ENCODE data around the gene KRTAP24-1. TPM values are rescaled to one million over a fixed set of nuclear protein-coding genes. Genes with fewer than 3 reads are reported as not detected.

Gene KRTAP24-1
- total RNA-seq (not detected), polyA plus RNA-seq (not detected)
- long read RNA-seq, donor 1 = 0 reads
- long read RNA-seq, donor 2 = 0 reads

GRCh38 chr21:30282850-30283249, at the start of gene KRTAP24-1:
TSS of gene KRTAP24-1 (minus strand) at chr21:30282950. CDS start at chr21:30282932, 18 bp downstream.
- Histone ChIP-seq H3K36me3 (ENCODE audit: control insufficient read depth in 1 of 2, insufficient read depth in 2 of 2, low read length in 1 of 2) (no peaks in the 10 kb centered on the region), H3K4me1 (ENCODE audit: control insufficient read depth in 1 of 2, insufficient read depth in 2 of 2, low read length in 2 of 2) (no peaks in the 10 kb centered on the region), H3K9me3 (ENCODE audit: control insufficient read depth, low read length) (no peaks in the 10 kb centered on the region), H3K27ac (ENCODE audit: low read depth in 1 of 2, low read length in 2 of 2) (no peak within 1 kb of the TSS), H3K4me3 (ENCODE audit: low read length in 2 of 2) (no peak within 1 kb of the TSS), H3K27me3 (ENCODE audit: control insufficient read depth in 1 of 2, insufficient read depth in 2 of 2, low read length in 1 of 2) (no peaks in the 10 kb centered on the region)
- ATAC-seq (ENCODE audit: low FRiP score) (no peak), DNase-seq (no peak)
- 69 to 82% methylated on average over 3 of the region's 3 CpGs for WGBS, 2 donors
- intact Hi-C loops (cut with DNase I) = no loop called here

- Histone ChIP-seq H3K27ac (ENCODE audit: low read depth in 1 of 2, low read length in 2 of 2) (no peak overlapping the region), H3K9me3 (ENCODE audit: control insufficient read depth, low read length) (no peaks in the 10 kb centered on the region), H3K4me3 (ENCODE audit: low read length in 2 of 2) (no peak overlapping the region), H3K36me3 (ENCODE audit: control insufficient read depth in 1 of 2, insufficient read depth in 2 of 2, low read length in 1 of 2) (no peaks in the 10 kb centered on the region), H3K27me3 (ENCODE audit: control insufficient read depth in 1 of 2, insufficient read depth in 2 of 2, low read length in 1 of 2) (no peaks in the 10 kb centered on the region), H3K4me1 (ENCODE audit: control insufficient read depth in 1 of 2, insufficient read depth in 2 of 2, low read length in 2 of 2) (peaks cover 0 to 2% of the 10 kb centered on the region in 2 donors)
- ATAC-seq (ENCODE audit: low FRiP score) (no peak), DNase-seq (no peak)
- WGBS, 2 donors = 91 to 99% methylated on average over 4 of the region's 4 CpGs
- intact Hi-C loops (cut with DNase I) = no loop called here
Measured at GRCh38 chr21:30329203-30329875, 46.6 kb upstream of the KRTAP24-1 start.

- DNase-seq = no peak
- no peak for ATAC-seq (ENCODE audit: low FRiP score)
- no peak overlapping the region for H3K27ac ChIP-seq (ENCODE audit: low read depth in 1 of 2, low read length in 2 of 2)
- H3K4me1 ChIP-seq (ENCODE audit: control insufficient read depth in 1 of 2, insufficient read depth in 2 of 2, low read length in 2 of 2) = peaks cover 0 to 2% of the 10 kb centered on the region in 2 donors
- H3K36me3 ChIP-seq (ENCODE audit: control insufficient read depth in 1 of 2, insufficient read depth in 2 of 2, low read length in 1 of 2) = no peaks in the 10 kb centered on the region
- H3K9me3 ChIP-seq (ENCODE audit: control insufficient read depth, low read length) = no peaks in the 10 kb centered on the region
- no peaks in the 10 kb centered on the region for H3K27me3 ChIP-seq (ENCODE audit: control insufficient read depth in 1 of 2, insufficient read depth in 2 of 2, low read length in 1 of 2)
- no peak overlapping the region for H3K4me3 ChIP-seq (ENCODE audit: low read length in 2 of 2)
- intact Hi-C loops (cut with DNase I) = no loop called here
Measured at GRCh38 chr21:30326390-30326789, 43.6 kb upstream of the KRTAP24-1 start.

- no peak for ATAC-seq (ENCODE audit: low FRiP score)
- WGBS, 2 donors = 48 to 55% methylated on average over 2 of the region's 2 CpGs
Measured at GRCh38 chr21:30320215-30320614, 37.5 kb upstream of the KRTAP24-1 start, which contains the start of gene KRTAP26-1. TSS of gene KRTAP26-1 (minus strand) at chr21:30320315. CDS start at chr21:30320035, 280 bp downstream.

GRCh38 chr21:30315701-30316100, 33.0 kb upstream of the KRTAP24-1 start:
- WGBS, 2 donors = 95 to 96% methylated on average over 2 of the region's 2 CpGs

More at GRCh38 chr21:30320215-30320614, 37.5 kb upstream of the KRTAP24-1 start, which contains the start of gene KRTAP26-1:
- H3K4me3 ChIP-seq (ENCODE audit: low read length in 2 of 2) = no peak within 1 kb of the TSS
- no peak for DNase-seq
- no peak within 1 kb of the TSS for H3K27ac ChIP-seq (ENCODE audit: low read depth in 1 of 2, low read length in 2 of 2)
- H3K4me1 ChIP-seq (ENCODE audit: control insufficient read depth in 1 of 2, insufficient read depth in 2 of 2, low read length in 2 of 2) = no peaks in the 10 kb centered on the region
- H3K36me3 ChIP-seq (ENCODE audit: control insufficient read depth in 1 of 2, insufficient read depth in 2 of 2, low read length in 1 of 2) = no peaks in the 10 kb centered on the region
- H3K27me3 ChIP-seq (ENCODE audit: control insufficient read depth in 1 of 2, insufficient read depth in 2 of 2, low read length in 1 of 2) = no peaks in the 10 kb centered on the region
- H3K9me3 ChIP-seq (ENCODE audit: control insufficient read depth, low read length) = no peaks in the 10 kb centered on the region
- intact Hi-C loops (cut with DNase I) = no loop called here

GRCh38 chr21:30306884-30307283, 24.1 kb upstream of the KRTAP24-1 start:
- no peaks in the 10 kb centered on the region for H3K9me3 ChIP-seq (ENCODE audit: control insufficient read depth, low read length)
- H3K4me1 ChIP-seq (ENCODE audit: control insufficient read depth in 1 of 2, insufficient read depth in 2 of 2, low read length in 2 of 2) = no peaks in the 10 kb centered on the region
- intact Hi-C loops (cut with DNase I) = no loop called here
- H3K27me3 ChIP-seq (ENCODE audit: control insufficient read depth in 1 of 2, insufficient read depth in 2 of 2, low read length in 1 of 2) = no peaks in the 10 kb centered on the region
- no peaks in the 10 kb centered on the region for H3K36me3 ChIP-seq (ENCODE audit: control insufficient read depth in 1 of 2, insufficient read depth in 2 of 2, low read length in 1 of 2)
- no peak for ATAC-seq (ENCODE audit: low FRiP score)
- DNase-seq = no peak
- H3K27ac ChIP-seq (ENCODE audit: low read depth in 1 of 2, low read length in 2 of 2) = no peak overlapping the region
- WGBS, 2 donors = 2 to 12% methylated on average over 2 of the region's 2 CpGs
- no peak overlapping the region for H3K4me3 ChIP-seq (ENCODE audit: low read length in 2 of 2)

More at GRCh38 chr21:30315701-30316100, 33.0 kb upstream of the KRTAP24-1 start:
- H3K27ac ChIP-seq (ENCODE audit: low read depth in 1 of 2, low read length in 2 of 2) = no peak overlapping the region
- no peaks in the 10 kb centered on the region for H3K36me3 ChIP-seq (ENCODE audit: control insufficient read depth in 1 of 2, insufficient read depth in 2 of 2, low read length in 1 of 2)
- H3K4me3 ChIP-seq (ENCODE audit: low read length in 2 of 2) = no peak overlapping the region
- DNase-seq (no peak), ATAC-seq (ENCODE audit: low FRiP score) (no peak)
- H3K9me3 ChIP-seq (ENCODE audit: control insufficient read depth, low read length) = no peaks in the 10 kb centered on the region
- H3K27me3 ChIP-seq (ENCODE audit: control insufficient read depth in 1 of 2, insufficient read depth in 2 of 2, low read length in 1 of 2) = no peaks in the 10 kb centered on the region
- intact Hi-C loops (cut with DNase I) = no loop called here
- H3K4me1 ChIP-seq (ENCODE audit: control insufficient read depth in 1 of 2, insufficient read depth in 2 of 2, low read length in 2 of 2) = no peaks in the 10 kb centered on the region

GRCh38 chr21:30305136-30305535, 22.4 kb upstream of the KRTAP24-1 start:
- ATAC-seq (ENCODE audit: low FRiP score) (no peak), DNase-seq (no peak)
- Histone ChIP-seq H3K4me3 (ENCODE audit: low read length in 2 of 2) (no peak overlapping the region), H3K27ac (ENCODE audit: low read depth in 1 of 2, low read length in 2 of 2) (no peak overlapping the region), H3K36me3 (ENCODE audit: control insufficient read depth in 1 of 2, insufficient read depth in 2 of 2, low read length in 1 of 2) (no peaks in the 10 kb centered on the region), H3K4me1 (ENCODE audit: control insufficient read depth in 1 of 2, insufficient read depth in 2 of 2, low read length in 2 of 2) (no peaks in the 10 kb centered on the region), H3K9me3 (ENCODE audit: control insufficient read depth, low read length) (no peaks in the 10 kb centered on the region), H3K27me3 (ENCODE audit: control insufficient read depth in 1 of 2, insufficient read depth in 2 of 2, low read length in 1 of 2) (no peaks in the 10 kb centered on the region)
- 68 to 77% methylated on average over 1 of the region's 1 CpG for WGBS, 2 donors
- intact Hi-C loops (cut with DNase I) = no loop called here

- ATAC-seq (ENCODE audit: low FRiP score) = no peak
- DNase-seq = no peak
- 95 to 96% methylated on average over 2 of the region's 2 CpGs for WGBS, 2 donors
- H3K27me3 ChIP-seq (ENCODE audit: control insufficient read depth in 1 of 2, insufficient read depth in 2 of 2, low read length in 1 of 2) = no peaks in the 10 kb centered on the region
- no peaks in the 10 kb centered on the region for H3K9me3 ChIP-seq (ENCODE audit: control insufficient read depth, low read length)
- no peak within 1 kb of the TSS for H3K4me3 ChIP-seq (ENCODE audit: low read length in 2 of 2)
- H3K27ac ChIP-seq (ENCODE audit: low read depth in 1 of 2, low read length in 2 of 2) = no peak within 1 kb of the TSS
- intact Hi-C loops (cut with DNase I) = no loop called here
- H3K36me3 ChIP-seq (ENCODE audit: control insufficient read depth in 1 of 2, insufficient read depth in 2 of 2, low read length in 1 of 2) = no peaks in the 10 kb centered on the region
- no peaks in the 10 kb centered on the region for H3K4me1 ChIP-seq (ENCODE audit: control insufficient read depth in 1 of 2, insufficient read depth in 2 of 2, low read length in 2 of 2)
Measured at GRCh38 chr21:30289215-30289614, 6.5 kb upstream of the KRTAP24-1 start, which contains the start of gene KRTAP25-1. TSS of gene KRTAP25-1 (minus strand) at chr21:30289514. CDS start at chr21:30289490, 24 bp downstream.

GRCh38 chr21:30271611-30272010, 11.1 kb downstream of the KRTAP24-1 start:
- H3K27me3 ChIP-seq (ENCODE audit: control insufficient read depth in 1 of 2, insufficient read depth in 2 of 2, low read length in 1 of 2) = no peaks in the 10 kb centered on the region
- DNase-seq = no peak
- peaks cover 1% of the 10 kb centered on the region for H3K9me3 ChIP-seq (ENCODE audit: control insufficient read depth, low read length)
- H3K36me3 ChIP-seq (ENCODE audit: control insufficient read depth in 1 of 2, insufficient read depth in 2 of 2, low read length in 1 of 2) = no peaks in the 10 kb centered on the region
- no peak overlapping the region for H3K4me3 ChIP-seq (ENCODE audit: low read length in 2 of 2)
- ATAC-seq (ENCODE audit: low FRiP score) = no peak
- no peak overlapping the region for H3K27ac ChIP-seq (ENCODE audit: low read depth in 1 of 2, low read length in 2 of 2)
- WGBS, 2 donors = 83 to 85% methylated on average over 1 of the region's 1 CpG
- peaks cover 0 to 2% of the 10 kb centered on the region in 2 donors for H3K4me1 ChIP-seq (ENCODE audit: control insufficient read depth in 1 of 2, insufficient read depth in 2 of 2, low read length in 2 of 2)
- intact Hi-C loops (cut with DNase I) = no loop called here
